ENCODE measurements around the gene MSMO1.
"Not testable (repeated sequence)": the region's sequence is repeated elsewhere in the genome, so short reads cannot be mapped to it uniquely, and the experiment has no call there.

MSMO1 gene

DNA sequence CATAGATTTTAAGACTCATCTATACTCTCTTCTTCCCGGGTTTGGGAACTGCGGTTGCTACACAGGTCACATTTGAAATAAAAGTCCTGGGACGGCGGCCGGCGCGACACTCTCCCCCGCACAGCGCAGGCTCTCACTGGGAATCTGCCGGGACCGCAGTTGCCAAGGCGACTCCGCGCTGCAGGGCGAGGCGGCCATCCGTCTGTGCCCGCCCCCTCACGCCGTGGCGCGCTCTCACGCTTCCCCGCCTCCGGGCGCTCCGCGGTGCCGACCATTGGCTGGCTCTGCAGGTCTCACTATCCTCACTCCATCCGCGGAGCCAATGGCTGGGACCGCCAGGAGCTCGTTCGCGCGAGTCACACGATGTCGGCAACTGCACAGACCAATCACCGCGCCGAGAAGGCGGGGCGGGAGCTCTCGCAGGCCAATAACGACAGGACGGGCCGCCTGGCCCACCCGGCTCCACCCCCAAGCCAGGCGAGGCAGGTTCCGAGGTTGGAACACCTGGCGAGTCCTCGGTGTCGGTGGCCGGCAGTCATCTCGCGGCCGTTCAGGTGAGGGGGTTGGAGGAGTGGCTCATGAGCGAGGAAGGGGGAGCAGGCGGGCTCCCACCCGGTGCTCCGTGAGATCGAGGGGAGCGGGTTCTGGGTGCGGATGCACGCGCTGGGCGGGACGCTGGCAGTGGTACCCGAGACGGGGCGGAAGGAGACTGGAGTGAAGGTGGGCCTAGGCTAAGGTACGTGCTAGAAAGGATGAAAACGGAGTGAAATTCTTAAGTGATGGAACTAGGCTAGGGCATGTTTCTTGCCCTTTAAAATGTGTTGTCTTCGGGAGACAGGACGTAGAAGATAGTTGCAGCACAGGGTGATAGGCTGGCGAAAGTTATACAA is at the start of gene MSMO1:
Gene MSMO1 (plus strand): TSS at position 459 of the 890 bp plus-strand sequence. CDS start 5,702 bp downstream, outside the sequence.
- peak; percentile 99 for DNase-seq

DNA sequence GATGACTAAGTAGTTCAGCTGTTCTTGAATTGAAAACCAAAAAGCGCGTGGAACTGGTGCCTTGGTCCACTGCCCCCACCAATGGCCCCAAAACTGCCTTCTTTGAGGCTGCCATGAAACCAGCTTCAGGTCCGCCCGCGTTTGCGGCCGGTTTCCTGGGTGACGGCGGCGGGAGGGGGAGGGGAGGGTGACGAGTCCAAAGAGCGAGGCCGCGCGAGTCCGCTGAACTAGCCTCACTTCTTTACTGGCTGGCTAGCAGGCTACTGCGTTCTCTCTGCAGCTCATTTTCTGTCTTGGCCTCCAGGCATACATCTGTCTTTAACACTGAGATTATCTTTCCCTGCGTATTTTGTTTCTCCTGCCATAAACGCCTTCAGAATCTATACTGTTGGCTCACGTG is 47.9 kb upstream of the MSMO1 start:
- DNase-seq = not testable (repeated sequence)

DNA sequence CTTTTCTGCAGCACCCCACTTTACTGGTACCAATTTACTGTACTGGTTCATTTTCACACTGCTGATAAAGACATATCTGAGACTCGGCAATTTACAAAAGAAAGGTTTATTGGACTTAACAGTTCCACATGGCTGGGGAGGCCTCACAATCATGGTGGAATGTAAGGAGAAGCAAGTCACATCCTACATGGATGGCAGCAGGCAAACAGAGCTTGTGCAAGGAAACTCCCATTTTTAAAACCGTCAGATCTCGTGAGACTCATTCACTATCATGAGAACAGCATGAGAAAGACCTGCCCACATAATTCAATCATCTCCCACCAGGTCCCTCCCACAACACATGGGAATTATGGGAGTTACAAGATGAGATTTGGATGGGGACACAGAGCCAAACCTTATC is 42.8 kb upstream of the MSMO1 start:
- not testable (repeated sequence) for DNase-seq

DNA sequence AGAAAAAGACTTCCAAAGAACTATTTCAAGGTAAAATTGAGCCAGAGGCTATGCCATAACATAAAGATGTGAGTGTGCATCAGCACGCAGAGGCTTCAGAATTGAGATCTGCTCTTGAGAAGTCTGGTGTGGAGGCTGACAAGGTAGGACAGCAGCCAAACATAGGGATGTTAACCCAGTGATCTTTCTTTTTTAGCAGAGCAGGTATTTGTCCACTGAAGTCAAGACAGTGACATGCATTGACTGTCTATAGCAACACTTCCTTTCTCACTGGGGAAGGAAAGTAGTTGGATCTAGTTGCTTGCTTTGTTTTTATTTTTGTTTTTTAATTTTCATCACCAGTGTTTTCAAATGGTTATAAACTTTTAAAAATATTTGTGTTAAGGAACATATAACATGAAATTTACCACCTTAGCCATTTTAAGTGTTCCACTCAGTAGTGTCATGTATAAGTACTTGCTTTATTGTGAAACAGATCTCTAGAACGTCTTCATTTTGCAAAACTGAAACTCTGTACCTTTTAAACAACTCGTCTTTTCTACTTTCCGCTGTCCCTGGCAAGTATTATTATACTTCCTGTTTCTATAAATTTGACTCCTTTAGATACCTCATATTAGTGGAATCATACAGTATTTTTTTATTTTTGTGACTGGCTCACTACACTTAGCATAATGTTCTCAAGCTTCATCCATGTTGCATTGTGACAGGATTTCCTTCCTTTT is 40.7 kb upstream of the MSMO1 start:
- DNase-seq = not testable (repeated sequence)

DNA sequence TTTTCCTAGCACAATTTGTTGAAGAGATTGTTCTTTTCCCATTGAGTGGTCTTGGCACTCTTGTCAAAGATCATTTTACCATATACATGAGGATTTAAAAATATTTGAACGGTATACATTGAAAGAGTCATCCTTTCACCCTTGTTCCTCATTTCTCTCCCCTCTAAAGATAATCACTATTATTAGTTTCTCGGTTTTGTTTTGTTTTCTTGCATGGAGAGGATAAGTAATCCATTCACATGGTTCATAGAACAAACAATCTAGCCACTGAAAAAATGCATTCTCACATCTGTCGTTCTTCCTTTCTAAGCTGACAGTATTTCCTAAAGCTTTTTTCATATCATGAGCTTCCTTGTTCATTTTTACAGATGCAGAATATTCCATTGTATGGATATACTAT is 39.2 kb upstream of the MSMO1 start:
- DNase-seq = no peak

DNA sequence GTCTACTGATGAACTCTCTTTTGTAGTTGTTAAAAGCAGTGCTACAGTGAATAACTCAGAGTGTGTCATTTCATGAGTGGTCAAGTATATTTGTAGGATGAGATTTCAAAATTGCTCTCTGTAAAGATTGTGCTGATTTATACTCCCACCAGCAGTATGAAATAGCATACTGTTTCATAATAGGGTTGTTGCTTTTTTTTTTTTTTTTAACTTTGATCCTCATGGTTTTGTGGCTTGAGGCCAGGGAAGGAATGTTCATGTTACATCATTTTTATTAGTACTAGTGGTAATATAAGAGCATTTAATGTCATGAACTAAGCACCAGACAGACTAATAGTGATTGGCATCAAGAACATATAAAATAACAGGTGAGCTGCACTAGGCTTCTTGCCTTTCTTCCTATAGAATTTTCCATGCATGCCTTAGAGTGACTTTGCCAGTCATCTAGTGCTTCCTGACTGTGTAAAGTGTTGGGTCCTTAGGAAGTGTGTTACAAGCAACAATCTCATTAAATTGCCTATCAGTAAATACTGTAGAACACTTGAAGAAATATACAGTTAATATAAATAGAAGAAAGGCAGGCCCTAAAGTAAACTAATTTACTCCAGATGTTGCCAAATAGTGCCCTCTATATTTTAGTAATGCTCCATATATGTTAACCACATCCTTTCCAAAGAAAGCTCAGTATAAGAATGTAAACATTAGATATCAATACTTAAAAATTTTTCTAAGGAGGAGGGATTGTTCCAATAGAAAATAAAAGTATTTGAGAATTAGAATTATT is 38.6 kb upstream of the MSMO1 start:
- no peak for DNase-seq

DNA sequence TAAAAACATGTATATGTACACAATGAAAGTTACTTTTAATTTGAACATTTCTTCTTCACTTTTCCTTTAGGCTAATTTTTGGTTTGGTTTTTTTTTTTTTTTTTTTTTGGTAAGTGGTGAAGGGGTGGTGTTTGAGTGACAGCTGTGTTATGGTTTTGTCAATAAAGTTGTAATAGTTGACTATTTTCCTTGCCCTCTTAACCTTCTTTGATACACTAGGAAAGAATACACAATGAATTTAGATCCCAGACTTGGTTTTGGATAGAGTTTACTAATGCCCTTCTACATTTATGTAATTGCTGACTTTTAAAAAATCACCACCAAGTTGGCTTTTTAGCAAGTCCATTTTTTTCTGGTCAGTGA is 38.1 kb upstream of the MSMO1 start:
- DNase-seq = no peak

DNA sequence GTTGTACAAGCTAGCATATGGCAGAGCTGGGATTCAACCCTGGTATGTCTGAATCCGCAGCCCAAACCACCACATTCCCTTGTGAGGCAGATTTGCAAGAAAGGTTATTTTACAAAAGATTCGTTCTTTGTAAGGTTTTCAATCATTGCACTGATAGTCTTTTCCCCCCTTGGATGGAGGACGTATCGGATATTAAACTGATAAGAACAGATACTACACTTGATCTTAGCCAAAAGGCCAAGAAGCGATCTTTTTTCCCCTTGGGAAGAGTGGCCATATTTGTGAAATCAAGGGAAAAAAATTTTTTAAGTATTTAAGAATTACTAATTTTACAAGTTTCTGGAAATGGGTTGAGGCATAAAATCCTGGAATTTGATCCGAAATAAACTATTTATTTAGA is 34.4 kb upstream of the MSMO1 start:
- no peak for DNase-seq

DNA sequence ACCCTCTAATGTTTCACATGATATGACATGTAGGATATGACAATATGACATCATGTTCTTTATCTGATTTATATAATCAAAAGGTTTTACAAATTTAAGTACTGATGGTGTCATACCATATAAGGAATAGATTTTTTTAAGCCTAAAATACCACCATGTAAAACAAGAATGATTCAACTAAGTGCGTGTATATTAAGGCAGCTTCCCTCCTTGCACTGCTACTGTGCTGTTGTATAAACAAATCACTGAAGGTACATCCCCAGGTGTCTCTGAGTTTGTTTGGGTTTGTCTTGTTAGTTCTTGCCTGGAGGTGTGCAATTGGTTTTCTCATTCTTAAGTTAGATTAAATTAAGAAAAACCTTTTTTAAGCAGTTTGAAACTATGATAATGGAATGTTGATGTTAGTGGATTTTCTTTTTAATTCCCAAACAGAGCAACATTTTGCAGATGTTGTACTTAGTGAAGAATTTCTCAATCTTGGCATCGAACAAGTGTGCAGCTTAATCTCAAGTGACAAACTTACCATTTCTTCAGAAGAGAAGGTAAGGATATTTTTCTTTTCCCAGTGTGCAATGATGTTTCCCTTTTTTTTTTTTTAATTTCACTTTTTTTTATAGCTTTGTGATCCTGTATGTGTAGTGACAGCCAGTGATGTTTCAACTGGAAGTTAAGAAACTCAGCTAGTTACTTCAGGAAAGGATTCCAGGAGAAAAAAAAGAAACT is 33.4 kb upstream of the MSMO1 start:
- DNase-seq = peak; percentile 2

DNA sequence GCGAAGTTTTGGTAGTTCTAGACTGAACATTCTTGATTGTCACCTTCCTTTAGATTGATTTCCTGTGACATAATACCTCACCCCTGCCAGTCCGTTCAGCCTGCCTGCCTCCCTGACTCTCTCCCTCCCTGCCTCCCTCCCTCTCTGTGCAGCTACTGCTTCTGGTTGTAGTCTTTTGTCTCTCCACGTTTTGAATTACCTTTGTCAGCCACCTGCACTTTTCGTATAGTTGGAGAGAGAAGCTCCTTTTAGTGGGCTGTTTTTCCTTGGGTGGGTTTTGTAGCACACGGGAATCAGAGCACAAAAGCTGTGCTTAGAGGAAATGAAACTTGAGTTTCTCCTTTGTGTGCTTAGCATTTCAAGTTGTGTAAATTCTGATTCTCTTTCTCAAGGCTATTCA is 32.6 kb upstream of the MSMO1 start:
- no peak for DNase-seq

DNA sequence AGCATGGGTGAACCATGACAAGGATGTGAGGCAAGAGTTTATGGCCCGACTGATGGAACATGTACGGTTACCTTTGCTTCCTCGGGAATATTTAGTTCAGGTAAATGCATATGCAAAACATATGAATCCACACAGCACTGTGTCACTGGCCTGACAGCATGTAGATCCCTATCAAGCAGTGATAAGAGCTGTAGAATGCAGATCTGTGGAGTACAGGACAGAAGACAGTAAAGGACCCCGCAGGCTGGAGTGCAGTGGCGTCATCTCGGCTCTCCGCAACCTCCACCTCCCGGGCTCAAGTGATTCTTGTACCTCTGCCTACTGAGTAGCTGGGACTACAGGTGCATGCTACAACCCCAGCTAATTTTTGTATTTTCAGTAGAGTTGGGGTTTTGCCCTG is 29.8 kb upstream of the MSMO1 start:
- no peak for DNase-seq

DNA sequence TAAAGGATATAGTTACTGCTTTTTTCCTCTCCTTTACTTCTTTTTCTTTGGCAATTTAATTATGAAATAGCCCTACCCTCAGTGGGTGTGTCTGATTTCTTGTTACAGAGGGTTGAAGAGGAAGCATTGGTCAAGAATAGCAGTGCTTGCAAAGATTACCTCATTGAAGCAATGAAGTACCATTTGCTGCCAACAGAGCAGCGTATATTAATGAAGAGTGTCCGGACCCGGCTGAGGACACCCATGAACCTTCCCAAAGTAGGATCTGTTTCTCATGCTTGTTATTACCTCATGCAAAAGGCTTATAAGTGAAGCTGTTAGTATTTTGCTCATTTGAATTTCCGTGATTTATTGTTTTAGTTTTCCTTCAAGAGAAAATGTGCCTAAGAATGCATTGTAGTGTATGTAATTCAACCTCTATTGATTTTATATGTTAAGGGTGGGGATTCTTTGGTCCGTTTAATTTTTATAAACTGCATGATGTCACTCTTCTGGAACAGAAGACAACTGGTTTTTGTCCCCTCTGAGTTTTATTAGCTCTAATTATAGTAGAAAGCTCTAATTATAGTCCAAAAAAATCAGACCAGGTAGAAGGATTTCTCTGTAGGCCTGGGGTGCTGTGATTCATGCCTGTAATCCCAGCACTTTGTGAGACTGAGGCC is 27.9 kb upstream of the MSMO1 start:
- no peak for DNase-seq

DNA sequence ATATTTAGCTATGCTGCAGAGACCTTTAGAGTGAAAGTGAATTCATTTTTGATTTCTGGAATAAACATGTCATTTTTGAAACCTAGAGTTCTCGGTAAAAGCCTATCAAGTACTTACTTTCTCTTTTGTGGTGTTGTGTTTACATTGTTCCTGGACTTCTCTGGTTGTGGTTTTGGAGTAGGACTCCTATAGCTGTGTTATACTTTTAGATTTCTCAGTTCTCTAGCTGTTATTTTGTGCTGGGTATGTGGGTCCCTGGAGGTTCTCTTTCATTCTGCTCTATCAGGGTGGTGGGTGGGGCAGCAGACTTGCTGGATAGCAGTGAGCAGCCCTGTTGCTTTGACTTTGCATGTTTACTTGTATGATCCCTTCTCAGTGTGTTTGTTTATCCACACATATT is 25.6 kb upstream of the MSMO1 start:
- DNase-seq = no peak

DNA sequence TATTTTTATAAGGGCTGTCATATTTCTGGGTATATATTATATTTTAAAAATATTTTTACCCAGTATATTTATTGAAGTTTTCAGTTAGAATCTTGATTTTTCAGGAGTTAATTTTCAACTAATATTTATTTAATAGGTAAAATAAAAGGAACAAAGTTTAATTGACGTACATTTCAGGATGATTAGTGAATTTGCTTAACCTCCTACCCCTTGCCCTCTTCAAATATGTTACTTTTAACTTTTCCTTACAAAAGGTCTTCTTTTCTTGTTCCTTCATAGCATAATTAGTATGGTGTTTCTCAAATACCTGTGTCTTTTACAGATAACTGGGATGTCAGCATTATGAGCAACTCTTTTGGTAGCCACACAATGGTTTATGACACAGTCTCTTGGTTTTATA is 24.8 kb upstream of the MSMO1 start:
- DNase-seq = no peak

DNA sequence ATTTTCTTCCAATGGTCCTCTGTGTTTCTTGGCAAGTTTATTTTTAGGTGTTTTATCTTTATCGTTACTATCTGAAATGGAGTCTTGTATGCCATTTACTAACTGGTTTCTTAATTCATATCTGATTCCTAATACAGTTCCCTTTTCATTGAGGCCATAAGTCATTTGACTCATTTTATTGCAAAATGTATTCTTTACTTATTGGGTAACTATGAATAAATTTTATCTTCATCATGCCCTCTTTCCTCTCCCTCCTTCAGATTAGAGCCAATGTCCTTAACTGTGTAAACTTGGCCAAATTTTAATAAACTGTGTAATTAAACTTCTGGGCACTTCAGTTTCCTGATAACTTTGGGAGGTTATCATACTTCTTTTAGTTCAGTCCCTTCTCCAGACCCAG is 19.3 kb upstream of the MSMO1 start:
- DNase-seq = no peak

DNA sequence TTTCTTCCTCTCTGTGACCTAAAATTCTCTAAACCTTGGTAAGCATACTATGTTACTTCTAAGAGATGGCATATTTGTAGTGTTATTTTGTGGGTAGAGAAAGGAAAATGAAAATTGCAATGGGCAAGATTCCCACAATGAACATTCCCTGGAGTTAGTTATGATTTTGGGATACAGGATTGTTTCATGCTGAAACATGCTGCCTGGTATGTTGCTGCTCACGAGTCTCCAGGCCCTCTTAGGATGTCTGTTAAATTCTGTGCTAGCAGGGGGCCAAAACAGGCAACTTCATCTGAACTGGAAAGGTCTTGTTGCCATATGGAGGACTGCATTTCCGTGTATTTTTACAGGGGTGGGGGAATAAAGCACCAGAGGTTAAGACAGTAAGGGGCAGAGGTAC is 18.9 kb upstream of the MSMO1 start:
- DNase-seq = no peak

DNA sequence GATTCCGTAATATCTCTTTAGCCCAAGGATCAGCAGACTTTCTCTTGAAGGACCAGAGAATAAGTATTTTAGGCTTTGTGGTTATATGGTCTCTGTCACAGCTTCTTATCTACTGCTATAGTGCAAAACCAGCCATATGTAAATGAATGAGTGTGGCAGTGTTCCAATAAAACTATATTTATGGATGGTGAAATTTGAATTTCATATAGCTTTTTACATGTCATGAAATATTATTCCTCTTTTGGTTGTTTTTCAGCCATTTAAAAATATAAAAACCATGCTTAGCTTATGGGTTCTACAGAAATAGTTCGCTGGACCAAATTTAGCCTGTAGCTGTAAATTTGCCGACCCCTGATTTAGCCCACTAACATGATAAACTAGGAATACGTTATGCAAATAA is 18.0 kb upstream of the MSMO1 start:
- DNase-seq = no peak

DNA sequence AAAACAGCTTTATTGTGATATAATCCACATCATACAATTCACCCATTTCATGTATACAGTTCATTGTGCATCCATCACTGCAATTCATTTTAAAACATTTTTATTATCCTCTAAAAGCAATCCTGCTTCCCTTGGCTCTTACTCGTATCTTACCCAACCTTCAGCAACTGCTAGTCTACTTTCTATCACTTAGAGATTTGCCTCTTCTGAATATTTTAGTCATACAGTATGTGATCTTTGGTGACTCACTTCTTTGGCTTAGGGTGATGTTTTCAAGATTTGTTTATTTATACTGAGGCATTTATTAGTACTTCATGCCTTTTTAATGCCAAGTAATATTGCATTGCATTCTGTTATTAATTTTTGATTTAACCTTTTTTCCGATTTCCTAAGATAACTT is 15.0 kb upstream of the MSMO1 start:
- no peak for DNase-seq

DNA sequence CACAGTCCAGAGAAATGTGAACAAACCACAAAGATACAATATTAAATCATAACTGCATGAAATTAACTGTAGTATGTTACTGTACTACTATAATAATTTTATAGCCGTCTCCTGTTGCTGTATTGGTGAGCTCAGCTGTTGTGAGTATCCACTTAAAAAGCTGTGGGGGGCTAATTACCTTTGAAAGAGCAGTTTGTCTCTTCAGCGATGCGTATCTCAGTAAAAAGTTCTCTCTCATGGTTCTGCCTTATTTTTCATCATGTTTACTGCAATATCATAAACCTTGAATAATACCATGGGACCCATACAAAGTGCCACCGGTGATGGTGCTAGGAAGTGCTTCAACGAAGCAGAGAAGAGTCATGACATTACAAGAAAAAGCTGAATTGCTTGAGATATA is 8.4 kb upstream of the MSMO1 start:
- DNase-seq = no peak

DNA sequence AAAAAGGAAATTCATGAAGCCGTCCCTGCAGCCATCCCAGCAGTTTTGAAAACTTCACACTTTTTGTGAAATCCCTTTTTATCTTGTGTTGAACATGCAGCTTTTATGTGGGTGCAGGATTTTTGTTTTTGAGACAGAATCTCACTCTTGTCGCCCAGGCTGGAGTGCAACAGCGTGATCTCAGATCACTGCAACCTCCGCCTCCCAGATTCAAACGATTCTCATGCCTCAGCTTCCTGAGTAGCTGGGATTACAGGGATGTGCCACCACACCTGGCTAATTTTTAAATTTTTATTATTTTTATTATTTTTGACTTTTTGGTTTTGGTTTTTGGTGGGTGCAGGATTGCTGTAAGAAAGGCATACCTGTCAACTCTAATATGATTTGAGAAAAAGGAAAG is 8.0 kb upstream of the MSMO1 start:
- no peak for DNase-seq

DNA sequence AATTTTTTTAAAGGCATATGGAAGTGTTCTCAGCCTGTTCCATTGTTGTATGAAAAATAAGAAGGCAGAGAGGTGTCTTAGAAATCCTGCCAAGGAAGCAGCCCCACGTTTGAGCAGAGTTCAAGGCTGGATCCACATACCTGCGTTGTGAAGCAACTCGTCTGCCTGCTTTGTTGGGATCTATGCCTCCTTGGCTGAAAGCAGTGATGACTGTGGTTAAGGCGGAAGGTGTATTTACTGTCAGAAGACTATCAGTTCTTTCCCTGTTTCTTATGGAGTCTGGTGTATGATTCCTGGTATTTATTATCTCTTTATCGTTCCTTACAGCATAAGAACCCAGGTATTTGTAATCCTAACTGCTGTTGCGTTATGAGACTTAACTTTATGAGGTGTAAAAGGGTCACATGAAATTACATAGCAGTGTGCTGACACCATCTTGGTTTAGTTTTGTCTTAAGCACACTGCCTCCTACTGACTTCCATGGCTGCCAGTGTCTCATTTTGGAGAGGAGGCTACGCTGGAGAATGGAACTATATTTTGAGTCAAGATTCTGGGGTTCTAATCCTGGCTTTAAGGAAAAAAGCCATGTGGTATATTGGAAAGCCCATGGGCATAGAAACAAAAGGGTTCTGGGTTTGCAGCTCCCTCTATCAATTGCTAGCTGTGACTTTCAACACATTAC is 3.1 kb upstream of the MSMO1 start:
- no peak for DNase-seq

DNA sequence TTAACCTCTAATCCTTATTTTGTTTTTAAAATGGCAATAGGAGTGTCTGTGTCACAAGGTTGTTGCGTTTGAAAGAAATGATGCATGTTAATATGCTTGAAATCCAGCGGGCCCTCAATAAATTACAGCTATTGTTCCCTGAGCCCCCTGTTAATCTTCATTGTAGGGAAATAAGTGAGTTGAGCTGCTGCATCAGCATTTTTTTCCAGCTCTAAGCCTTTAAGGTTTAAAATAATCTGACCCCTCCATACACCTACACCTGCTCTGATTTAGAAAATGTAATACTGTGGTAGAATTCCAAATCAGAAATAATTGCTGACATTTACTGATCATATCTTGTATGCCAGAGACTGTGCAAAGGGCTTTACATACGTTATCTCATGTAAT is 2.6 kb upstream of the MSMO1 start:
- no peak for DNase-seq
